Endothelial cell of umbilical vein (primary cell): ENCODE results near the gene THSD4. TPM values are rescaled to one million over a fixed set of nuclear protein-coding genes. Genes with fewer than 3 reads are reported as not detected.

Experiments used
- BruUV-seq: library from RNA; stranded (reverse); fragments of 400-500 nt; replicated peaks from 2 replicates; lab custom pipeline; 2021; lab: Mats Ljungman, UMichigan
- CTCF ChIA-PET: fragments of 300-600, 350-600 bp; sonication (Branson Sonifier 250); formaldehyde crosslinking; loops from one replicate; lab custom pipeline; 2021; ENCODE audit warnings: antibody characterized with exemption, inconsistent platforms; lab: Charles Lee
- POLR2A ChIA-PET: fragments of 300-600, 350-600 bp; sonication (Branson Sonifier 250); formaldehyde crosslinking; loops from one replicate; lab custom pipeline; 2021; ENCODE audit warnings: antibody characterized with exemption, inconsistent platforms; lab: Charles Lee
- DNase-seq: peaks from one replicate; pipeline ENCODE4 v3.0.0-alpha.2; 2011; ENCODE audit warnings: low read depth, low spot score
- FAIRE-seq: peaks from 2 replicates; lab custom pipeline; 2011; peaks lifted over from hg19 to GRCh38; lab: Jason Lieb, UNC
- H2AFZ ChIP-seq: 2 replicates; pipeline ENCODE4 v1.6.0; 2012; ENCODE audit warnings: low read depth, low read length, control low read depth, inconsistent platforms
- H3K27ac ChIP-seq: 2 replicates; pipeline ENCODE4 v1.5.1; 2011; ENCODE audit warnings: low read depth, mild to moderate bottlenecking, control low read depth, low read length, moderate library complexity; ENCODE audit not compliant: insufficient read depth
- H3K27me3 ChIP-seq, 2 experiments: 2 replicates each; pipeline versions ENCODE4 v1.6.0 to v1.6.1; 2011; ENCODE audit warnings: low read length in 2 of 2, mixed read lengths in 1 of 2; ENCODE audit not compliant: control insufficient read depth in 2 of 2, insufficient read depth in 2 of 2
- H3K36me3 ChIP-seq, 2 experiments: 2 replicates in 1 of 2; 3 replicates in 1 of 2; pipeline ENCODE4 v1.5.1; 2011; ENCODE audit warnings: low read length in 2 of 2, mild to moderate bottlenecking in 1 of 2, moderate library complexity in 1 of 2; ENCODE audit not compliant: control insufficient read depth in 2 of 2, insufficient read depth in 2 of 2; ENCODE audit errors: extremely low read depth in 1 of 2
- H3K4me1 ChIP-seq: 3 replicates; pipeline ENCODE4 v1.5.1; 2011; ENCODE audit warnings: mild to moderate bottlenecking, low read length; ENCODE audit not compliant: control insufficient read depth, insufficient read depth; ENCODE audit errors: extremely low read depth
- H3K4me2 ChIP-seq: 2 replicates; pipeline ENCODE4 v1.6.1; 2011; ENCODE audit warnings: low read length, control low read depth, mixed read lengths; ENCODE audit not compliant: insufficient read depth
- H3K4me3 ChIP-seq, 3 experiments: fragments of 200-600 bp in 1 of 3; sonication (generic), shearing (Covaris generic) in 1 of 3; replicated peaks in 1 of 3; 2 replicates each; pipeline ENCODE4 v1.5.1; 2011 to 2016; ENCODE audit warnings: control low read depth in 3 of 3, low read length in 3 of 3, mild to moderate bottlenecking in 2 of 3, inconsistent platforms in 1 of 3, low read depth in 1 of 3, moderate library complexity in 1 of 3; ENCODE audit not compliant: insufficient read depth in 1 of 3
- H3K79me2 ChIP-seq: 2 replicates; pipeline ENCODE4 v1.6.0; 2012; ENCODE audit warnings: low read length, inconsistent platforms; ENCODE audit not compliant: control insufficient read depth, insufficient read depth
- H3K9ac ChIP-seq: replicated peaks from 2 replicates; pipeline ENCODE3; 2011; ENCODE audit warnings: low read length, control low read depth; ENCODE audit not compliant: insufficient read depth; ENCODE audit errors: extremely low read depth
- H3K9me1 ChIP-seq: replicated peaks from 3 replicates; pipeline ENCODE4 v1.6.0; 2011; ENCODE audit warnings: mild to moderate bottlenecking, low read length; ENCODE audit not compliant: control insufficient read depth, insufficient read depth; ENCODE audit errors: extremely low read depth
- H3K9me3 ChIP-seq: replicated peaks from 2 replicates; pipeline ENCODE4 v1.5.1; 2012; ENCODE audit warnings: low read length, inconsistent platforms; ENCODE audit not compliant: control insufficient read depth, insufficient read depth
- H4K20me1 ChIP-seq: replicated peaks from 2 replicates; pipeline ENCODE3; 2011; ENCODE audit warnings: mild to moderate bottlenecking, low read length; ENCODE audit not compliant: control insufficient read depth, insufficient read depth; ENCODE audit errors: extremely low read depth
- EZH2 ChIP-seq: IDR thresholded peaks from 2 replicates; pipeline ENCODE4 v1.6.1; 2012; ENCODE audit warnings: borderline replicate concordance, low read depth, mild to moderate bottlenecking, moderate library complexity, low read length, inconsistent platforms; ENCODE audit not compliant: severe bottlenecking
- FOS ChIP-seq: IDR thresholded peaks from 2 replicates; pipeline ENCODE4 v1.6.1; 2011; ENCODE audit warnings: mild to moderate bottlenecking, low read length, moderate library complexity, borderline replicate concordance; ENCODE audit not compliant: insufficient read depth
- GATA2 ChIP-seq: IDR thresholded peaks from 2 replicates; pipeline ENCODE4 v1.7.0; 2011; ENCODE audit warnings: low read depth, mild to moderate bottlenecking, moderate library complexity, mixed read lengths, low read length; ENCODE audit not compliant: insufficient read length, insufficient read depth
- JUN ChIP-seq: IDR thresholded peaks from 2 replicates; pipeline ENCODE4 v1.6.1; 2011; ENCODE audit warnings: borderline replicate concordance, low read depth; ENCODE audit not compliant: insufficient read length, insufficient read depth
- MYC ChIP-seq: IDR thresholded peaks from one replicate; pipeline ENCODE4 v1.6.1; 2011; ENCODE audit warnings: mild to moderate bottlenecking, low read depth, low read length
- POLR2A ChIP-seq: IDR thresholded peaks from 2 replicates; pipeline ENCODE4 v1.6.1; 2012; ENCODE audit warnings: low read depth, mild to moderate bottlenecking, control low read depth, low read length
- POLR2AphosphoS5 ChIP-seq: IDR thresholded peaks from 2 replicates; pipeline ENCODE4 v1.6.1; 2012; ENCODE audit warnings: low read depth, mild to moderate bottlenecking, control low read depth, low read length, moderate library complexity; ENCODE audit not compliant: insufficient read depth
- dilution Hi-C: fragments of 300-500 bp; cut with MboI; formaldehyde crosslinking; loops from one replicate; pipeline ENCODE4 v1.15.0; 2019; ENCODE audit warnings: low sequenced_read_pairs; ENCODE audit not compliant: extremely low pct_ligation_motif_present
- intact Hi-C: fragments of 100-400 bp; cut with micrococcal nuclease; formaldehyde crosslinking; loops from one replicate; pipeline ENCODE4 v1.10.0; 2022
- polyA plus RNA-seq, 4 experiments: library from polyadenylated mRNA; depleted of rRNA in 3 of 4; stranded (reverse) in 3 of 4; unstranded in 1 of 4; fragments of >200 nt; gene quantifications; 2 replicates each; pipeline versions ENCODE4 v1.2.1 to v1.2.3, GENCODE V29; 2011 to 2012; ENCODE audit warnings: missing spikeins in 1 of 4
- total RNA-seq: library from RNA; stranded (reverse); gene quantifications from 2 replicates; pipeline ENCODE4 v1.2.3, GENCODE V29; 2021
- TF ChIP-seq, protein P1 (sequence below), 2 donors: IDR thresholded peaks; 1 replicate in 1 of 2; 2 replicates in 1 of 2; pipeline ENCODE4 v1.5.1; 2011; ENCODE audit warnings: low read length in 2 of 2, mild to moderate bottlenecking in 2 of 2, moderate library complexity in 2 of 2, control low read depth in 1 of 2, inconsistent platforms in 1 of 2, low read depth in 1 of 2; ENCODE audit not compliant: insufficient read depth in 1 of 2; ENCODE audit errors: extremely low read depth in 1 of 2
- TF ChIP-seq, protein P2 (sequence below): IDR thresholded peaks from 2 replicates; pipeline ENCODE4 v1.6.1; 2011; ENCODE audit not compliant: insufficient read depth, insufficient read length

THSD4 gene
- total and polyA plus RNA-seq, 2 donors (not counting 3 experiments of a cell fraction or from before 2014, with no cell fraction given) = 9.9 to 25.4 TPM

DNA sequence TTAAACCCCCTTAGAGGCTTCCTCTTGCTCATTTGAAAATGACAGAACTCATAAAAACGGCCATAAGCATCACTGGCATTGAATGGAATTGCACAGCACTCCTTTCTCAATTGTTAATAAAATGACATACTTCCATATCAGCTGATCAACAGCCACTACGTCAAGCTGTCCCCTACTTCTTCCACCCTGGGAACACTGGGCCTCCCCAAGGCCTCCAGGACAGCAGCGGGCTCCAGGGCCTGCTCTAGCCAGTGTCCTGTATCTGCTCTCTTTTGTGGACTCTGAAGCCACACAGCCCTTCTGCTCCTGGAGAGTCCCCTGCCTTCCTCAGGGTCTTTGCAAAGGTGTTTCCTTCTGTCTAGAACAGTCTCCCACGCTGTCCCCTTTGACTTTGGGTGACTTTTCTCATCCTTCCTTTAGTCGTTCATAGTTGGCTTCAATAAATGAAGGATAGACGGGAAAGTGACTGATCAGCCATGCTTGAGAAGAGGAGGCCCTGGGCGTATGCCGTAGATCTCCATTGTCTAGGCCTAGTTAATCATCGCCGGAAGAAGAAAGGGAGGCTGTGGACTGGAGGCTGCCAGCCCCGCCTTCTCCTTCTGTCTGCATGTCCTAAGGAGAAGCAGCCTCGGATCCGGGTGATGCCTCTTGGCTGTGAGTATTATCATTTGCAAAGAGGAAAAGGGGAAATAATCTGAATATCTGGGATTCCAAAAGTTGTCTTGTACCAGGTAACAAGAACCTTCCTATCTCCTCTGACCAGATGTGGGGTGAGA is 4.7 kb upstream of the THSD4 start:
- H3K9me1 ChIP-seq = no peaks in the 10 kb centered on the region
- dilution Hi-C loops = no loop called here
- H3K9me3 ChIP-seq = no peaks in the 10 kb centered on the region
- BruUV-seq = no TSS peak
- no peak overlapping the region for H3K9ac ChIP-seq
- DNase-seq (no peak), FAIRE-seq (no peak)
- no peak overlapping the region for H3K4me2 ChIP-seq
- no peaks in the 10 kb centered on the region for H3K36me3 ChIP-seq
- H3K4me3 ChIP-seq = no peak overlapping the region
- H3K27me3 ChIP-seq = no peaks in the 10 kb centered on the region
- intact Hi-C loops = no loop called here
- no peaks in the 10 kb centered on the region for H3K79me2 ChIP-seq
- no peak overlapping the region for H2AFZ ChIP-seq
- no peaks in the 10 kb centered on the region for H4K20me1 ChIP-seq
- TF ChIP-seq POLR2A (no peak), GATA2 (no peak), JUN (no peak), FOS (no peak), POLR2AphosphoS5 (no peak), EZH2 (no peak), MYC (no peak)
- TF ChIP-seq, protein P1, sequence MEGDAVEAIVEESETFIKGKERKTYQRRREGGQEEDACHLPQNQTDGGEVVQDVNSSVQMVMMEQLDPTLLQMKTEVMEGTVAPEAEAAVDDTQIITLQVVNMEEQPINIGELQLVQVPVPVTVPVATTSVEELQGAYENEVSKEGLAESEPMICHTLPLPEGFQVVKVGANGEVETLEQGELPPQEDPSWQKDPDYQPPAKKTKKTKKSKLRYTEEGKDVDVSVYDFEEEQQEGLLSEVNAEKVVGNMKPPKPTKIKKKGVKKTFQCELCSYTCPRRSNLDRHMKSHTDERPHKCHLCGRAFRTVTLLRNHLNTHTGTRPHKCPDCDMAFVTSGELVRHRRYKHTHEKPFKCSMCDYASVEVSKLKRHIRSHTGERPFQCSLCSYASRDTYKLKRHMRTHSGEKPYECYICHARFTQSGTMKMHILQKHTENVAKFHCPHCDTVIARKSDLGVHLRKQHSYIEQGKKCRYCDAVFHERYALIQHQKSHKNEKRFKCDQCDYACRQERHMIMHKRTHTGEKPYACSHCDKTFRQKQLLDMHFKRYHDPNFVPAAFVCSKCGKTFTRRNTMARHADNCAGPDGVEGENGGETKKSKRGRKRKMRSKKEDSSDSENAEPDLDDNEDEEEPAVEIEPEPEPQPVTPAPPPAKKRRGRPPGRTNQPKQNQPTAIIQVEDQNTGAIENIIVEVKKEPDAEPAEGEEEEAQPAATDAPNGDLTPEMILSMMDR (IDR thresholded peaks at IDR 0.05; ENCODE audit: extremely low read depth in 1 of 2, insufficient read depth in 1 of 2, low read depth in 1 of 2, low read length in 2 of 2) = no peak
- TF ChIP-seq, protein P2, sequence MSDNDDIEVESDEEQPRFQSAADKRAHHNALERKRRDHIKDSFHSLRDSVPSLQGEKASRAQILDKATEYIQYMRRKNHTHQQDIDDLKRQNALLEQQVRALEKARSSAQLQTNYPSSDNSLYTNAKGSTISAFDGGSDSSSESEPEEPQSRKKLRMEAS = no peak
- H3K4me1 ChIP-seq = no peaks in the 10 kb centered on the region
- ChIA-PET POLR2A (no interaction called here), CTCF (interaction anchor here (0.7 to 7.5 kb wide), 5 partner anchors 103 to 337 kb away, joined by 3 to 102 read pairs (median 10); no protein-coding TSS in a partner anchor)
- H3K27ac ChIP-seq = no peak overlapping the region
